HL-60/S4 treated with phorbol 12-myristate 13-acetate at 8.2 ng/mL for 4 days and 3 days (cell line): ENCODE measurements around the gene FGD4.

Experiments used
- in situ Hi-C: fragments of 300-500 bp; cut with MboI; formaldehyde crosslinking; loops from 2 replicates; pipeline ENCODE4 v1.15.0; 2022; ENCODE audit warnings: low sequenced_read_pairs

Gene FGD4

GRCh38 chr12:32595251-32595650 is 195.9 kb downstream of the FGD4 start:
- in situ Hi-C loops, result no loop called here

- in situ Hi-C loops, result no loop called here
These were observed 196.7 kb downstream of the FGD4 start for GRCh38 chr12:32596030-32596429.

GRCh38 chr12:32598688-32599087 is 199.3 kb downstream of the FGD4 start:
- in situ Hi-C loops, result no loop called here

GRCh38 chr12:32600681-32601080 is 201.3 kb downstream of the FGD4 start:
- in situ Hi-C loops, result no loop called here

GRCh38 chr12:32603071-32603470 is 203.7 kb downstream of the FGD4 start:
- in situ Hi-C loops, result no loop called here

- in situ Hi-C loops, result no loop called here
These were observed 204.5 kb downstream of the FGD4 start for GRCh38 chr12:32603858-32604257.

- in situ Hi-C loops, result no loop called here
These were observed 205.2 kb downstream of the FGD4 start for GRCh38 chr12:32604565-32604964.

GRCh38 chr12:32605326-32606095 is 206.2 kb downstream of the FGD4 start:
- in situ Hi-C loops, result no loop called here

- in situ Hi-C loops, result no loop called here
These were observed 207.1 kb downstream of the FGD4 start for GRCh38 chr12:32606443-32606842.

- in situ Hi-C loops, result no loop called here
These were observed 210.6 kb downstream of the FGD4 start for GRCh38 chr12:32609966-32610365.

GRCh38 chr12:32611986-32612385 is 212.6 kb downstream of the FGD4 start:
- in situ Hi-C loops, result no loop called here

GRCh38 chr12:32612658-32613614 is 213.6 kb downstream of the FGD4 start:
- in situ Hi-C loops, result no loop called here

- in situ Hi-C loops, result no loop called here
These were observed 216.1 kb downstream of the FGD4 start for GRCh38 chr12:32615441-32615840.

- in situ Hi-C loops, result no loop called here
These were observed 218.2 kb downstream of the FGD4 start for GRCh38 chr12:32617534-32617933.

GRCh38 chr12:32618115-32618514 is 218.8 kb downstream of the FGD4 start:
- in situ Hi-C loops, result no loop called here

- in situ Hi-C loops, result no loop called here
These were observed 228.6 kb downstream of the FGD4 start for GRCh38 chr12:32627976-32628375.

GRCh38 chr12:32641287-32641901 is 242.0 kb downstream of the FGD4 start:
- in situ Hi-C loops, result loop anchor here (10.0 kb wide), 1 partner anchor 187 kb away; no protein-coding TSS in a partner anchor

GRCh38 chr12:32644431-32644830 is 245.1 kb downstream of the FGD4 start:
- in situ Hi-C loops, result loop anchor here (10.0 kb wide), 1 partner anchor 190 kb away; no protein-coding TSS in a partner anchor

GRCh38 chr12:32647275-32647674 is 247.9 kb downstream of the FGD4 start:
- in situ Hi-C loops, result loop anchor here (10.0 kb wide), 1 partner anchor 192 kb away; no protein-coding TSS in a partner anchor

- in situ Hi-C loops, result no loop called here
These were observed 251.2 kb downstream of the FGD4 start for GRCh38 chr12:32650508-32650907.
